ENCODE data around the gene NRXN2.

The NRXN2 gene

DNA sequence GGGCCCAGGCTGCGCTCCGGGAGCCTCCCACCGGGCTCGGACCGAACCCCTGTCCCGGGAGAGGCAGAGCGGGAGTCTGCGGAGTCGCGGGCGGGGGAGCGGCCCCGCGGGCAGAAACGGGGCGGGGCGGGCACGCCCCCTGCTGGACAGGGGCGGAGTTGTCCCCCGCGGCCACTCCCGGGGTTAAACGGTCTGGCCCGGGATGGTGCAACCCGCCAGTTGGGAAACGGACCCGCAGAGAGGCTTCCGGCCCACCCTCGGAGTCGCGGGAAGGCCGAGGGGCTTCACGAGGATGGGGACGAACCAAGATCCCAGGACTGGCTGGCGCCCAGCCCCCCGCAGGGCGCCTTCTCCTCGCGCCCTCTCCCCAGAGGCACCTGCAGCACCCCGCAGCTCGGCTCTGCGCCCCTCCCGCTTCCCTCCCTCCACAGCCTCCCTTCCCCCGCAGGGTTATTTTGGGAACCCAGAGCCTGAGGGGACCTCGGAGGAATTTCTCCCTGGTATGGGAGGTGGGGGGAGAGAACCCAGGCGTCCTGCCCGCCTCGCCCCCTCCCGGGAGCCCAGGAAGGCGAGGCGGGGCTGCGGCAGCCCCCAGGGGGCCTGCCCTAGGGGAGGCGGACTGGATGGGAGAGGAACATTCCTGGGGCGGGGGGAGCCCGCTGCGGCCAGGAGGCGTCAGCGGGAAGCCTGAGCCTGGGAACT is 20.0 kb upstream of the NRXN2 start:
- peak; percentile 20 for DNase-seq

- DNase-seq, result peak; percentile 20
Measured at GRCh38 chr11:64742087-64742888, 19.3 kb upstream of the NRXN2 start.

DNA sequence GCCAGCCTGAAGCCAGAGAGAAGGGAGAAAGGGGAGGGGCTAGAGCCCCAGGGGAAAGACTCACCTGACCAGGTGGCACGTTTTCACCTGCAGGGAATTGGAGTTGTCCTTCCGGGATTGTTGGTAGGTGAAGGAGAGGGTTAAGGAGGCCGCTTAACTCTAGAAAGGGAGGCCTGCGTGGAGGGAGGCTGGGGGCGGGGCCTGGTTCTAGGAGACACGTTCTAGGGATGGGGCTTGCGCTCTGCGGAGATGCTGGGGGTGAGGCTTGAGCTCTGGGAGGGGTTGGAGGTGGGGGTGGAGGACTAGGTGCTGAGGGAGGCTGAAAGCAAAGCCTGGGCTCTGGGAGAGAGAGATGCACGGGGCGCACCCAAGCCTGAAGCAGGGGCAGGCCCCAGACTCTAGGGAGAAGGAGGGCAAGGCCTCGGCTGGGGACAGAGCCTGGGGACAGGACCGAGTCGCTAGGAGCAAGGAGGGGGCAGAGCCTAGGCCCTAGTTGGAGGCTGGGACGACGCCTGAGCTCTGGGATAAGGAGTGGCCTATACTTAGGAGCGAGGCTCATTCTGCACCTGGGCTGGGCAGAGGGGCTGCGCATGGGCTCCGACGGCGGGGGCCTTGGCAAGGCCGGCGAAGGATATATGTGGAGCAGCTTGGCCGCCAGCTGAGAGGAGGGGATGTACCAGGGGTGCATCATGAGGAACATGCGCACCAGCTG is 18.5 kb upstream of the NRXN2 start:
- no peak for DNase-seq

- DNase-seq, result no peak
Measured at GRCh38 chr11:64739871-64740270, 16.9 kb upstream of the NRXN2 start.

DNA sequence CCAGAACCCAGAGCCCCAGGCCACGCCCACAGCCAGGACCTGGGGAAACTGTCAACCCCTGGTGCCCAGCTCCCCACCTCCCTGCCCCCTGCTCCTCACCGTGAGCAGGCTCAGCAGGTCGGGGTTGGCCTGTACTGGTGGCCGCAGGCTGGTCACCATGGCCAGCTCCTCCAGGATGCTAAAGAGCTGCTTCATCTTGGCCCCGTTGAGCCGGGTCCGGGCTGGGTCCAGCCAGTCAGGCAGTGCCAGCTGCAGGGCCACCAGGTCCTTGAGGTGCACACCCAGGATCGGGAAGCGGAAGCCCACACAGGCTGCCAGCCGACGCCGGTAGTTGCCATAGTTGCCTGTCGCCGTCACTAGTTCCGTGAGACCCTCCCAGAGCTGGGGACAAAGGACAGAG is 13.7 kb upstream of the NRXN2 start:
- no peak for DNase-seq

- DNase-seq, result no peak
Measured at GRCh38 chr11:64735725-64736259, 12.8 kb upstream of the NRXN2 start.

DNA sequence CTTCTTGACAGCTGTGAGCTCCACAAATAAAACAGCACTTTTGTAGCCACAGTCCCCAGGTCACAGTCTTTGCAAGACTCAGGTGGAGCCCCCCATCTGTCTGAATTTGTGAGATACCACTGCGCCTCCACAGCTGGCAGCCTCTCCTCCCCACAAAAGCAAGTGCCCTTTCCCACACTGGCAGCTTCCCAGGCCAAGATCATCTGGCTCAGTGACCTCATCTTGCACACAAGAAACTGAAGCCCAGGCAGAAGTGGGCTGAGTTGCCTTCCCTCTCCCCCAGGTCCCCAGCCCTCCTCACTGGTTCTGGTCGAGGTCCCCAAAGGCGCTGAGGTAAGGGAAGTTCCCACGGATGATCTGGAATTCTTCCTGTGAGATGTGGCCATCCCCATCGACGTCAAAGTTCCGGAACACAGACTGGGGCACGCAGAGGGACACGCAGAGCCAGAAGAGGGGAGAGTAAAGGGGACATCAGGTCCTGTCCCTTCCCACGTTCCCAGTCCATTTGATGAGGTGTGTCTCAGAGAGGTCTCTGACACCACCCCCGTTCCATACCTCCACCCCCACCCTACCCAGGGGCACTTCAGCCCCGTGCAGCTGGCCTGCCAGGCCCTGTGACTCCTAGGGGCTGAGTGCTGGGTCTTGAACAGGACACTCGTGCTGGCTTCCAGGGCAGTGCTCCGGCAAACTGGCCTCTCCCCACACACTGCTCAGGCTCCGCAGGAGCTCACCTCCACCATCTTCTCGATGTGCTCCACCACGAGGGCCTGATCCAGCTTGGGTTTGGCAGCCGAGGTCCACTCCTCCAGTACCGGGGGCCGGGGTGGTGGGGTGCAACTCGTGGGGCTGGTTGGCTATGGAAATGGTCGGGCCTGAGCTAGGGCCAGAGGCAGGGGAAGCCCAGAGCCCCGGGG is 12.1 kb upstream of the NRXN2 start:
- DNase-seq, result no peak

DNA sequence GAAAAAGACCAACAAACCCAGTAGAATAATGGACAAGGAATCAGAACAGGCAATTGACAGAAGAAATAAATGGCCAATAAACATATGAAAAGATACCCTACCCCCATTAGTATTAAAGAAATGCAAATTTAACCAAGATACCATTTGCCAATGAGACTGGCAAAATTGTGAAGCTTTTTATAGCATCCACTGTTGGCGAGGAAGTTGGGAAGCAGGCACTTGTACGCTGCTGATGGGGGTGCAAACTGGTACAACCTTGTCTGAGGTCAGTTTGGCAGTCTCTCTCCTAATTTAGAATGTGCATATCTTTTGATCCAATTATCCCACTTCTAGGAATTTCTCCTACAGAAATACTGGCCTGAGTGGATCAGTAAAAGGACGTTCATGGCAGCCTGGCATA is 8.6 kb upstream of the NRXN2 start:
- no peak for DNase-seq

DNA sequence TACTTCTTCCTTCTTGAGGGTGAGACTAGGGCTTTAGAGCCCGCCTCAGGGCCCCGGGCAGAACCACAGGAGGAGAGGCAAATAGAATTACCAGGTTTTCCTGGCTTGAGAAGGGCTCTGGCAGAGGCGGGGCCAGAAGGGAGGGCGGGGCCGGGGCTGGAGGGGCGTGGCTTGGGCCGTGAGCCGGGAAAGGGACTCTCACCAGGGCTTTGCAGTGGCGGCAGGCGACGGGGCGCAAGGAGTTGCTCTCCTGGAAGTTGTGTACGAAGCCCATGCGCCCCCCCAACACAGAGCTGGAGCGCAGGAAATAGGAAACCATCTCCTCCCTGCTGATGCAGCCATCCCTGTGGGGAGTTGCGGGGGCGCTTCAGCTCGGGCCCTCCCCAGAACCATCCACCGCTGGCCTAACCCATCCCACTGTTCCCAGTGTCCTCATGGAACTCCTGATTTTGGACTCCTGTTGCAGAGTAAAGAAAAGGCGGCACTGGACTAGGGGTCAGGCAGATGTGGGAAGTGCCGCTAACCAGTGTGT is 6.9 kb upstream of the NRXN2 start:
- DNase-seq, result no peak

GRCh38 chr11:64728757-64729365 is 5.9 kb upstream of the NRXN2 start:
- no peak for DNase-seq

DNA sequence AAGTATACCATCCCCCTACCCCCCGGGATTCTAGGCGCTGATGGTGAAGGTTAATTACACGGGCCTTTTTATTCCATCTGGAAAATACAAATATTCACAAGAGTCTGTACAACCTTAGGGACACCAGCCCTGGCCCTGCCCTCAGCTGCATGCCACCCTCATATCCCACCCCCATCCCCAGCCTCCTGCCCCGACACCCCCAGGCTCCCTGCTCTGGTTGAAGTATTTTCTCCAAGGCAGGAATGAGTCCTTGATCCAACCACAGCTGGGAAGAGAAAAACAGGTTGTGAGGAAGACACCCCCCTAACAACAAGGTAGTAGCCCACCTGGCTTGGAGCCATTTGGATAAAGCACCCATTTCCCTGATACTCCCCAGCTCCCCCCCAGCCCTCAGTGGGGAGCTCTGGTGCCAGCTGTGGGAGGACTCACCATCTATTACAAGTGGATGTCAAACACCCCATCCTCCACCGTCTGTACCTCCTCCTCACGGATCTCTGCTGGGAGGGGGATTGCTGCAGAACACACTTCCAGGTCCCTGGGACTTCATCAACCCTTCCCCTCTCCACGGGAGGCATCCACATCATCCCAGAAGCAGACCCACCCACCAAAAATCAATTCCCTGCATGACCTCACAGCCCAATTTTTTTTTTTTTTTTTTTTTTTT is 4.0 kb upstream of the NRXN2 start:
- no peak for DNase-seq

- no peak for DNase-seq
Measured at GRCh38 chr11:64726211-64726641, 3.2 kb upstream of the NRXN2 start.

GRCh38 chr11:64724863-64725532 is 2.0 kb upstream of the NRXN2 start:
- DNase-seq, result no peak

DNA sequence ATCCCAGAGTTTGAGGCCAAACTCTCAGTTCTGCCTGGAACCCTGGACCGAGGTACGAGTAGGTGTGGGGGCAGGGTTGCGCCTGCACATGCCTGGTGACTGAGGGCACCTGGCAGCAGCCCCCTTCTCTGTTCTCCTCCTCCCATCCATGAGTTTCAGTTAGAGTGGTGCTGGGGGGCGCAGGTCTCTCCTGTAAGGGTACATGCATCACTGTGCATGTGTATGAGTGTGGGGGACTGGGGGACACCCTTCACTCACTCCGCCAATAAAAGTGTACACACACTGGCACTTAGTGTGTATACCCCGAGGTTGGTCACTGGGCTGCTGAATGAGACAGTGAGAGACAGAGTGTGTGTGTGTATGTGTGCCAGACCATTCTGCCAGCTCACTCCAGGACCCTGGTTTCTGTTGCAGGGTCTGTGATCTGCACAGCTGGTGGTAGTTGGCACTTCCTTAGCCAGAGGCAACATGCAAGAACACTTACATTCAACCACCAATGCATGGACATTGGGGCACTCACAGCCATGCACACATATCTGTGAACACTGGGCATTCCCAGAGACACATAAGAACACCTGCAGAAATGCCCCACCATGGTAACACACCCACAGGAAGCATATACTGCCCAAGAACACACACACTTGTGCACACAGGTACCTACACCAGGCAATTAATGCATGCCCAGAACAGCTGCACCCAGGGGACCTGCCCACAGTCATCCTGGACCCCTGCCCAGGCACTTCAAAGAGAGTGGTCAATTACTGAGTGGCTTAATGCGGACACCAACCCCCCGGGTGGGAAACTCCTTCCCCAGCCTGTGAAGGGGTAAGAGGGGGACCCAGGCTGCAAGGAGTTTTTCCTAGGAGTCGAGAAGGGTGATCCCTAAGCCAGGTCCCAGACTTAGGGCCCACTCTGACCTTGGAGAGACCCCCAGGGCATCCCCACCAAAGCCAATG is 1.2 kb upstream of the NRXN2 start:
- no peak for DNase-seq

- DNase-seq, result no peak
Measured at GRCh38 chr11:64722141-64723065, 594 bp downstream of the NRXN2 start.

DNA sequence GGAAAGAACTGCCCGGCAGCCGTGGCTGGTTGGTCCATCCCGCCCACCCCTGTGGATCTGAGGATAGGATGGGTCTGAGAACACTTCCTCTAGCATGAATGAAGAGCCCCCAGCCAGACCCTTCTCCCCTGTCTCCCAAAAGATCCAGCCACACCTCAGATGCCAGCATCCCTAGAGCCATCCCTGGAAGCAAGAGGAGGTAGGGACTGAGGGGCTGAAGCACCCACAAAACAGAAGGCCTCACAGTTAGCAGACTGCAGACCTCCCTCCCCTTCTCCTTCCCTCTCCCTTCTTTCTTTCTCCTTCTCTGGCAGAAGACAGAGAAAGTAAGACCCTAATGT is 1.7 kb downstream of the NRXN2 start:
- no peak for DNase-seq

DNA sequence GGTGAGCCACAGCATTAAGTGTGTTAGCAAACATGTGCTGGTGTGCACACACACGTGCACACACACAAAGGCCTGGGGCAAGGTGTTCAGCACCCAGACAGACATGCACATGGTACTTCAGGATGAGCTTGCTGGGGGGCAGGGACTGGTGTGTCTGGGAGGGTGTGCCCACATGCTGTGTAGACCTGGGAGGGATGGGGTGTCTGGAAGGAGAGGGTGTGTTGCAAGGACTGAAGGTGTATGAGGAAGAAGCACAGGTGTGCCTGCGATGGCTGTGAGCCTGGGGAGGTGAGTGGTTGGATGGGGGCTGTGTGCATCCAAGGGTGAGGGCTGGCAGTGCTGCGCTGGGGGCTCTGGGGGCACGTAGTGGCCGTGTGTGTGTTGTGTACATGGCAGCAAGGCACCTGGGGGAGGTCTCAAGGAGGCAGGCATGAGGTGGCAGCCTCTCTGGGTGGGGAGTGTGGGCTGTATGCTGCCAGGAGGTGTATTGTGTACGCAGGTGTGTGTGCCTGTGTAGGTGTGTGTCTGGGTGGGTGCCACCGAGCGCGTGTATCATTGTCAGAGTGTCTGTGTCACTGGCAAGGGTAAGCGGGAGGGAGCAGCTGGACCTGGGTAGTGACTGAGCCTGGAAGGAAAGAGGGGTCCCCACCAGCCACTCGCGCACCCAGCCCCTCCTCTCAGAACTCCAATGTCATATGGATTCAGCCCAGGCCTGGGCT is 2.2 kb downstream of the NRXN2 start:
- DNase-seq, result no peak

DNA sequence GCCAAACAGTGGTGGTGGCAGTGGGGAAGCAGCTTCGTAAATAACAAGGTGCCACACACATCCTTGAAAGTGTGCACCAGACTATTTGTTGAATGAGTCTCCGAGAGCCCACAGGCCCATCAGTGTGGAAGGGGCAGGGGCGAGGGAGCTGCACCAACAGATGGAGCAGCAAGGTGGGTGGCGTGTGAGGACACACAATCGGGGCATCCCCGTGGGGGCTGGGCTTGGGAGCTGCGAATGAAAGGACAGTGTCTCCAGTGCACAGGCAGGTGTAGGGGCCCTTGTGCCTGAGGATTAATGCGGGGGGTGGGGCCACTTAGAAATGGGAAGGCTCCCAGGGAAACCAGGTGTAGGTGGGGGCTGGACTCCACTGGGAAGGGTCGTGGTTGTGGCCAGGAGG is 2.8 kb downstream of the NRXN2 start:
- DNase-seq, result no peak
